ENCODE results near the gene OXNAD1.

OXNAD1 gene

DNA sequence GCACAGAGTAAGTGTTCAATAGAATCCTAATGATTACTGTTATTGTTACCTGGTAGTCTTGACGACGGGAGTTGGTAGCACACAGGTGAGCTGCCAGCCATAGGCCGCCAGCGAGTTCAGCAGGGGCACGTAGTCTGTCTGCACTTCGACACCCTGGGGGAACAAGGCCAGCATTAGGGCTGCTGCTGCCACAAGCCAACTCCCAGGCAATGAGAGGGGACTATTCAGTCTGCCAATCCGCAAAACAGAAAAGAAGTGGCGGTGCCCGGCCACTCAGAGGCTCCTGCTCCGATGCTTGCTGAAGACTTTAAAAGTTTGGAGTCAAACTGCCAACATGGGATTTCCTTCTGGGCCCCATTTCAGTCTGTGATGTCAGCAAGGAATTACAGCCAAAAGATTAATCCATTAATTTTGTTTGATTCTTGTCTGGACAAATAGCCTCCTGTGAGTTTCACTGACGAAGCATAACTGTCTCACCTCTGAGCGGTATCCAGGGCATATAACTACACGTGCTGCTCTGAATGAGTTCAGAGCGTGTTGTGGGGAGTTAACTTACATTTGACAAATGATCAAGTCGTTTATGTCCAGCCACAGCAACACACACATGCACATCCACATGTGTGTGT, 61.8 kb downstream of the OXNAD1 start:
- DNase-seq (ENCODE audit: low read depth in 1 of 2, low spot score in 1 of 2), result no peak

DNA sequence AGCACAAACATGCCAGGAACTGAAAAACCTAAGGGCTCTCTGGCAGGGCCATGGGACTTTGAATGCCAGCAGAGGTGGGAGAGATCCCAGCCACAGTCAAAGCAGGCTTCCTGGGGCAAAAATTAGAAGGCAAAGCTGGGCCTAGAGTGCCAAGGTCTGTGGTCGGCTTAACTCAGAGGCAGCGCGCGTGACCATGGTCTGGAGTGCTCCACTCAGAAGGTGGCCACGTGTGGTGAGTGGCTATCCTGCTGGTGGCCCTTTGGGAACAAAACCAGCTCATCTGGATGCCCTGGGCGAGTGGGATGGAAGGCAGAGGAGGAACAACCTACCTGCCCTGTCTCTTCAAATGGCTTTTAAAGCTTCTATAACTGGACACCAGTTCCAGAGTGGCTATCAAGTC, 63.1 kb downstream of the OXNAD1 start:
- no peak for DNase-seq (ENCODE audit: low read depth in 1 of 2, low spot score in 1 of 2)

DNA sequence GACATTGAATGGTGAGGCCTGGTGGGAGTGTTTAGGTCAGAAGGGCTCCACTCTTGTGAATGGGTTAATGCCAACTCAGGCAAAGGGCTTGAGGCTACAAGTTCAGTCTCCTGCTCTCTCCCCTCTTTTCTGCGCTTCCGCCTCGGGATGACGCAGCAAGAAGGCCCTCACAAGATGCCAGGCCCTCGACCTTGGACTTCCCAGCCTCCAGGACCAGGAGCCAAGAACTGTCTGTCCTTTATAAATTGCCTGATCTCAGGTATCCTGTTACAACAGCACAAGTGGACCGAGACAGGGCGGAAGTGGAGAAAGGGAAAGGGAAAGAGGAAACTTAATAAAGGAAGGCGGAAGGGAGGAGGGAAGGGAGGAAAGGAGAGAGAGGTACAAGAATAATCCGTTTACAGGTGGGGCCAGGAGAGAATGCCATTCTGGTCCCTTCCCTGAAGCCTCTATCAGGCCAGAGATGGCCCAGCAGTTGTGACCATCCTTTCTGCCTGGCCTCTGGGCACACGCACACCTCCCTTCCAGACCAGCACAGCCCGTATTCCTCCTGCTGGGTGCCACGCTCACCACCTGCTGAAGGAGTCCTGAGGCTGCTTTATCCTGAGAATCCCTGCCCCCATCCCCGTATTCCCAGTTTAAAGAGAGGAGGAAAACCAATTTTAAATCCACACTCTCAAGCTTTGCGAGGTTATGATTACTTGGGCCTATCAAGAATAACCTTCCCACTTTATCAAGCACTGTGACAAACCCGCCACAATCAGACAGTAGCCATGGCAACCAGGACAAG, 64.2 kb downstream of the OXNAD1 start:
- DNase-seq (ENCODE audit: low read depth in 1 of 2, low spot score in 1 of 2), result no peak

DNA sequence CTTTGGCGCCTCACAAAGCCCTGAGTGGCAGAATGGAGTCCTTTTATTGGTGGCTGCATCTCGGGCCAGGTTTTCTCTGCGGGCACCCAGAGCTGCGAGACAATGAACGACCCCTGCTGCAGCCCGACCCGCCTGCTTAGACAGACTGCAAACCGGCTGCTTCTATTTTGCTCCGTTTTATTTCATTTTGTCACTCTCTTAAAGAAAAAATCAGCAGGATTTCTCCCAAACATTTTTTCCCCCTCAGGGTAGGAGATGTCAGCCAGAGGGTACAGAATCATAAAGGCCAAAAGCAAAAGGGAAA, 64.8 kb downstream of the OXNAD1 start:
- DNase-seq (ENCODE audit: low read depth in 1 of 2, low spot score in 1 of 2), result no peak

DNA sequence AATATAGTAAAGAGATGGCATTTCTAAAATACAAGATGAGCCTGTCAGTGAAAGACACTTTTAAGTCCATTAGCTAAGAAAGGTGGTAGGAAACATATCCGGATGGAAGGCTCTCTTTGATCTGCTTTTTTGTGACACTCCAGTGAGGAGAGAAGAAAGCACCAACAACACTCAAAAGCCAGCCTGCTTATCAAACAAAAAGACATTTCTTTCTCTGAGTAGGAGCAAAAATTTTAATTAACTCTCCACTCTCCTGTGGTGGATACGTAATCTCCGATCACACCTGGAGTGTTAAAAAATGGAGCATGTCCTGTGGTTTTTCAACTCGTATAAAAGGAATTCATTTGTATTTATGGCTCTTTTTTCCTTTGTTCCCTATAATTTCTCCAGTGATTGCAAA, 65.3 kb downstream of the OXNAD1 start:
- DNase-seq (ENCODE audit: low read depth in 1 of 2, low spot score in 1 of 2), result no peak

DNA sequence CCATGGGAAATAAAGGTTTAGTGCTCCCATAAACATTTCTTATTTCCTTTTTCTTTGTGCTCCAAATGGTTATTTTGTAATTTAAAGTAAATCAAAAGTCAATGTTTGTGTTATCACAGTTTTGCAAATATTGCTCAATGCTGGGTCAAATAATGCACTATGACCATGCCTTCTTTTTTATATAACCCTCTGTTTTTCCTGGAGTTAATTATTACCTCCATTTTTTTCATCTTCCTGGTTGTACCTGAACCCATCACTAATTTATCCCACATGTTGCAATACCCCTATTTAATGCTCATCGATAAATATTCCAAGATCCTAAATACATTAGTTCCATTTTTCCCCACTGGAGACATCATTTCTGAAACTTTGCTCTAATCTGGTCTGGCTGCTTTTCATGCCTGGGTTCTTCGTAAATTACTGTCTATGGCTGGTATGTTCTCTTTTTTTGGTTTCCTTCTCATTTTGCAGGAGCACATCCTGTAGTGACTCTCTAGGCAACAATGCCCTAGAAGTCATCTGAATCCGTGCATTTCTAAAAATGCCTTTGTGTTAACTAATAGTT, 66.4 kb downstream of the OXNAD1 start:
- DNase-seq (ENCODE audit: low read depth in 1 of 2, low spot score in 1 of 2), result no peak

DNA sequence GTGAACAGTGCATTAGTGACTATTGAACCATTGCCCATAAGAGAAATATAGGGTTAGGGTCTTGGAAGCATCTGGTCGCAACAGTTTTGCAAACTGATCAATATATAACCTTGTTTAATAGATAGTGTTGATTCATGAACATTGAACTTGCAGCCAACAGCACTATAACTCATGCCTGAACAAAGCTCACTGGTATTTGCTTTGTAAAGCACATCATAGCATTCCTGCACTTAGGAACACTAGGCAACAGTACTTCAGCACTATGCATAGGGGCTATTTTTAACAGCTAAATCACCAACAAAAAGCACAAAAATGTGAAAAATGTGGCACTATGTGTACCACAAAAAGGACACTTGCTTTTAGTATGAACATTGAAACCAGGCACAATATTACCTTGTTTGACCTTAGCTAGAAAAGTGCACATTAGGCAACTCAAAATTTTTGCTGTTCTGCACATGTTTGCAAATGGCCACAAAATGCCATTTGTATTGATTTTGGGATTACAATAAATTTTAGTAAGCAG, 68.0 kb downstream of the OXNAD1 start:
- no peak for DNase-seq (ENCODE audit: low read depth in 1 of 2, low spot score in 1 of 2)

DNA sequence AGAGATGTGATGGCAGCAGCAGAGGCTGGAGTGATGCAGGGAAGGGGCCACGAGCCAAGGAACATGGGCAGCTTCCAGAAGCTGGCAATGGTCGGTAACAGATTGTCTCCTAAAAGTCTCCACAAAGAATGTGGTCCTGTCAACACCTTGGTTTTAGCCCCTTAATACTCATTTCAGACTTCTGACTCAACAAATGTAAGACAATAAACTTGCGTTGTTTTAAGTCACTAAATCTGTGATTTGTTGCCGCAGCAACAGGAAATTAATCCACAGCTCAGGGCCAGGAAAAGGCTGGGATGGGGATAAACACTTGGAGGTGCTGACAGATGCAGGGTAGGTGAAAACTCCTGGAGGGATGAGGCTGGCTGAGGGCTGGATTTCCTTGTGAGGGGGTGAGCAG, 69.9 kb downstream of the OXNAD1 start:
- DNase-seq (ENCODE audit: low read depth in 1 of 2, low spot score in 1 of 2), result no peak

DNA sequence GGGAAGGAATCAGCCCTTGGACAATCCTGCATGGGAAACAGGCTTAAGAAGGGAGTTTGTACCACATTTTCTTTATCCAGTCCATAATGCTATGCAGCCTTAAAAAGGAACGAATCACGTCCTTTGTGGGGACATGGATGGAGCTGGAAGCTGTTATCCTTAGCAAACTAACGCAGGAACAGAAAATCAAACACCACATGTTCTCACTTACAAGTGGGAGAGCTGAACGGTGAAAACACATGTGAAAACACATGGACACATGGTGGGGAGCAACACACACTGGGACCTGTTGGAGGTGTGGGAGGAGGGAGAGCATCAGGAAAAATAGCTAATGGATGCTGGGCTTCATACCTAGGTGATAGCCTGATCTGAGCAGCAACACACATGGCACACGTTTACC, 70.3 kb downstream of the OXNAD1 start:
- no peak for DNase-seq (ENCODE audit: low read depth in 1 of 2, low spot score in 1 of 2)

DNA sequence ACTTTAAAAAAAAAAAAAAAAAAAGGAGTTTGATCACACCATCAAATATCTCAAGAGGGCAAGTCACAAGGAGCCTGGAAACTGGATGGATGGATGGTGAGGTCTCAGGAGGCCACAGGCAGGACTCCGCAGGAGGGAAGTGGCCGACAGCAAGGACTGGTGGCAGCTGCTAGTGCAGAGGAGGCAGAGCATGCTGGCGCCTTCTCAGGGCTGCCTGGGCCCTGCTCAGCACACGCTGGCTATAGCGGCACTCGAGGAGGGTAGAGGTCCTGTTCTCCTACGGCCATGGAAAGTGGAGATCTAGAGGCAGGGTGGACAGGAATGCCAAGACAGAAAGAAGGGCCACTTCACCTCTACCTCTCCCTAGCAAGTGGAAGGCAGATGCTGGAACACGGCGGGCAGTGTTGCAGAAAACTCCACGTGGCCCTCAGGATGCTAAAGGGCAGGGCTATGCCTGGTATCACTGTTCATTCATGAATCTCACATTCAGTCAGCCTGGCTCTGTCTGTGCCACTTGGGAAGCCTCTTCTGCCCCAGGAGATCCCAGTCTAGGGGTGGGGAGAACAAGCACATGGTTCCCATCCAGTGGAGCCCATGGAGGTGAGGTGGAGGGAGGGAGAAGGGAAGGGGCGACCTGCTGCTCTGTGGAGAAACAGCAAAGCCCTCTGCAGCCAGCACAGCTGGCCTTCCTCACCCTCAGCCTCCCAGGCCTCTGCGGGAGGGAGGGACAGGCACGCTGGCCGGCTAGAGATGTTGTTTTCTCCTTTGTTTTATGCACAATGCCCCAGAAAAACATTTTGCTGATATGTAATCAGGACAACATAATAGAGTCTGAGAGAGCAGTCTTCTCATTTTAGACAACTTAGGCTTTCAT, 71.0 kb downstream of the OXNAD1 start:
- no peak for DNase-seq (ENCODE audit: low read depth in 1 of 2, low spot score in 1 of 2)

DNA sequence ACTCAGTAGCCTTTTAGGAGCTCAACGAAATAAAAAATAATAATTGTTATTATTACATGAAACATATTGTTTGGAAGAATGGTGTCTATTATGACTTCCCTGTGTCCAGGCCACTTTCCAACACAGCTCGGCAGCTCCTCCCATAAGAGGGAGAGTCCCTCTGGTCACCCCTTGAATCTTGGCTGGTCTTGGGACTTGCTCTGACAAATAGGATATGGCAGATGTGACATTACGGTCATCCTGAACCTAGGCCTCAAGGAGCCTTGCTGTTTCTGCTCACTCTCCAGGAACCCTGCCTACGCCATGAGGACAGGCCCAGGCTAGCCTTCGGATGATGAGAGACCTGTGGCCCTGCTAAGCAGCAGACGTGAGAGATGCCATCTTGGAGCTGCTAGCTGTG, 71.8 kb downstream of the OXNAD1 start:
- no peak for DNase-seq (ENCODE audit: low read depth in 1 of 2, low spot score in 1 of 2)

DNA sequence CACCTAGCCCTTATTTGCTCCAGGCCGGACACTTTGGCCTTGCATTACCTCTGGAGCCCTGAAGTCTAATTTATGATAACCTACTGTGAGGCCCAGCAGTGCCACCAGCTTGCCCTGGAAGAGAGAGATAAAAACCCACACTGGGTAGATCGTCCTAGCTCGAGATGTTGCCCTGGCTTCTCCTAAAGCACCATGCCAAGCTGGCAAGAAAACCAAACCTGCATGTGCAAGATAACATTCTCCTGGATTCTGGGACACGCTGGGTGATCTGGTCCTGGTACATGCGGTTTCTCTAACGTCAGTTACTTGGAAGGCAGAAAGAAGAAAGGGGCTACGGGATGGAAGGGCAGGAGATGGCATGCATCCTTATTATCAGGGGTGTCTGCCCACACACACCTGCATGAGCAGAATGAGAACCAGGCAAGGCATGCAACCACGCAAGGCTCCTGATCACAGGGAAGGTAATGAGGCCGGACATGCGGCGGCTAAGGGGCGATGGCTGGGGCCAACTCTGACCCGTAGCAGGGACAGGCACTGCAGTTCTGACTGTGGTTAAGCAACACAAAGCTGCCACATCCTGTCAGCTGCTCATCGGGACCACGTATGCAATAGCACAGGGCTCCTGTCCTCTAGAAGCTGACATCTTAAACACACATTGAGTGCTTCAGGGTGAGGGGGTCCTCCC, 73.0 kb downstream of the OXNAD1 start:
- no peak for DNase-seq (ENCODE audit: low read depth in 1 of 2, low spot score in 1 of 2)

DNA sequence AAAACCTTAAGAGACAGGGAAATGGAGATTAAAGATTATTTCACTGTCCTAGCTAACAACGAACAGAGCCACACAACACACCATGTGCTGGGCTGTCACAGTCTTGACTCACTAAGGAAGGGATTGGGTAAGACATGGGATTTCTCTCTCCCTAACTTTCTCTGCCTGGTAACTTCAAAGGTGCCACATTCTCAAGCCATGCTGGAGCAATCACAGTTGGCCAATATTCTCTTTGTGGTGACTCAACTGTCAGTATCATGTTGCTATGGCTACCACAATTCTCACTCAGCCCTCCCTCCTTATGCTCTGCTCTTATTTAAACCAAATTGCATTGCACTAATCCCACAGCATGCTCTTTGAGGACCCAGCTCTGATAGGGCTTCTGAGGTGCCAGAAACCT, 74.0 kb downstream of the OXNAD1 start:
- DNase-seq (ENCODE audit: low read depth in 1 of 2, low spot score in 1 of 2), result no peak

DNA sequence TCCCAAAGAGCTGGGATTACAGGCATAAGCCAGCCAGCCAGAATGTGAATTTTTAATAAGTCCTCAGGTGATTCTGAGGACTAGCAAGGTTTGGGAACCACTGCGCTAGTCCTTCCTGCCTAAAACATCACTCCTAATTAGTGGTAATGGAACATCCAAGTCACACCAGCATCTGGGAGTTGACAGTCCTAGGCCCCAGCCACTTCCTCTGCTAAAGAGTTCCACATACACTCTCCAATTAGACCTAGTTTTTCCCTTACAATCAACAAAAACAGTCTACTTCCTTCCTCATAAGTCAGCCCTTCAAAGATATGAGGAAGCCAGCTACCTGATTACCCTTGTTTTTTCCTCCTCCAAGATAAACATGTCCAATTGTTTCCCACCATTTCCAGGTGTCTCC, 78.1 kb downstream of the OXNAD1 start:
- no peak for DNase-seq (ENCODE audit: low read depth in 1 of 2, low spot score in 1 of 2)

DNA sequence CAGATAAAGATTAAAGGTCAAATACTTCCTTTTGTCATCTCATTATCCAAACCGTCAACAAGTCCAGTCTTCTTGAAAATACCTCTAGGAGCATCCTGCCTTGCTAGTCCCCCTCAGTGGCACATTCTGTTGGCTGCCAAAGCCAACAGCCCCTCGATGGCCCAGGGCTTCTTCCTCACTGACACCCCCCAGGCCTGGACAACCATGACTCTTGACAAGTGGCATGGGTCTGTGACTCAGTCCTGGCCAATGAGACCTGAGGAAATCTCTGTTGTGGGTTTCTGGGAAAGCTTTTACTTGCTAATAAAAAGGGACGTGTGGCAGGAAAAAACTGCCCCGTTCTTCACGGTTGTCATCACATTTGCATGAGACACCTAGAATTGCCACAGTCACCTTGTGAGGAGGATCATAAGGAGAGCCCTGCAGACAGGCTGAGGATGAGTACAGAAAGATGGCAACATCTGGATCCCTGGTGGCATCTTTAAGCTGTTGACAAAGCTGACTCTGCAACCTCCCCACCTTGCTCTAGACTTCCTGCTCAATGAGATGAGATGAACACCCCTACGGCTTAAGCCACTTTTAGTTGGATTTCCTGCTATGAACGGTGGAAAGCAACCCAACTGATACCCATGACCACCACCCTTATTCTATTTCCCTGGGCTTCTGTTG, 81.5 kb downstream of the OXNAD1 start:
- no peak for DNase-seq (ENCODE audit: low read depth in 1 of 2, low spot score in 1 of 2)

DNA sequence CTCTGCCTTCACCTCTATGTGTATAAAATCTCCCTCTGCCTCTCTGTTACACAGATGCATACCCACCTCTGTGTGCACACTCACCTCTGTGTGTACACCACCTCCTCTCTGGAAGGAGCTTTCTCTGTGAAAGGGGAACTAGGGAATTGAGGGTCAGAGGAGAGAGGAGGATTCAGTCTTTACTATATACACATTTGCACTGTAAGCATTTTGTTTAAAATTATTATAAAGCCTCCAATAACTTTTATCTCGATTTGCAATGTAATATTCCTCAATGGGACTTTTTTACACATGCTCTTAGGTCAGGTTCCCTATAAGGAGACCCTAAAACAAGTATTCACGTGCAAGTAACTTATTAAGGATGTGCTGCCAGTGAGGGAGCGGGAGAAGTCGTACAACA, 82.5 kb downstream of the OXNAD1 start:
- no peak for DNase-seq (ENCODE audit: low read depth in 1 of 2, low spot score in 1 of 2)

DNA sequence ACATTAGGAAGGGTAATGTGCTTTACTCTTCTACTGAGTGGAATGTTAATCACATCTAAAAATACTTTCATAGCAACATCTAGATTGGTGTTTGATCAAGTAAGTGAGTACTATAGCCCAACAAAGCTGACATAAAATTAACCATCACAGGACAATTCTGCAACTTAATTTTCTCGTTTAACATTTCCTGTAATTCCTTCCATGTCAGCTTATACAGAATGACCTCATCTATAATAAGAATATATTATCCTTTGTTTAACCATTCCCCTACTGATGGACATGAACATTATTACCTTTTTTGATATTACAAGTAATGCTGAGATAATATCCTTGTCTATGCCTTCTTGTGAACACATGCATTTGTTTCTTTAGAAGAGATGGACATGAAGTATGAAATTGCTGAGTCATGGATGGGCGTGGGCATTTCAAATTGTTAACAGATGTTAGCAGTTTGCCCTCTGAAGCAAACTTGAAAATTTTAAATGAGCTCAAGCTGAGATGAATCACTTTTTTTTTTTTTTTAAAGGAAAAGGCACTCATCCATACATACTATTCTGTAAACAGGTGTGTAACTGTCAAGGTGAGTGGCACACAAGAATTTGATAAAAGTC, 85.1 kb downstream of the OXNAD1 start:
- DNase-seq (ENCODE audit: low read depth in 1 of 2, low spot score in 1 of 2), result no peak

DNA sequence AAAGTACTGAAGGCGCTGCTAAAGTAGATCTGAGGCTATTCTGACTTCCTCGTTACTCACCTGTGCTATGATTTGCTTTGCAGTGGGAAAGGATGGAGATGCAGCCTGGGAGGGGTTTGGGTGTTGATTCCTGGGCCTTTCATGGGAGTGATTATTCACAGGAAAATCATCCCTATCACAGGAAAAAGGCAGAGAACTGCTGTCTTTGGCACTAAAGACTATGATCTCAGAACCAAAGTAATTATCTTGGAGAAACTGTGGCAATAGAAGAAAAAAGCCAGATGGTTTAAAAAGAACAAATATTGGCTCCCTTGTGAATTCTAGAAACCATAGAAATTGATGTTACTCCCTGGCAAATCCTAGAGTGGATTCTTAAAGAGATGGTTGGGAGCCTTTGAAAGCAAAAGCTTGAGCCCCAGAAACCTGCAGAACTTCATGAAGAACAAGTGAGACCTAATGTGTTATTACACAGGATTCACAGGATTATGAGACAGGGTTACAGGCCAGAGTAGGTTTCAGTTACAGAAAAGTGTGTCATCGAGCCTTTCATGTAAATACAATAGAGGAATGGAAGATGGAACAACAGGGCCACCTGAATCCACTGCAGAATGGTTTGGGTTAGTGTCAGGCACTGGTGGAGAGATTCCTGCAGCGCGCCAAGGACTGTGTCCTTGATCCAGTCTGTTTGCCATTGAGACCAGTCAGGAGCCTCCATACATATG, 85.7 kb downstream of the OXNAD1 start:
- DNase-seq (ENCODE audit: low read depth in 1 of 2, low spot score in 1 of 2), result no peak

DNA sequence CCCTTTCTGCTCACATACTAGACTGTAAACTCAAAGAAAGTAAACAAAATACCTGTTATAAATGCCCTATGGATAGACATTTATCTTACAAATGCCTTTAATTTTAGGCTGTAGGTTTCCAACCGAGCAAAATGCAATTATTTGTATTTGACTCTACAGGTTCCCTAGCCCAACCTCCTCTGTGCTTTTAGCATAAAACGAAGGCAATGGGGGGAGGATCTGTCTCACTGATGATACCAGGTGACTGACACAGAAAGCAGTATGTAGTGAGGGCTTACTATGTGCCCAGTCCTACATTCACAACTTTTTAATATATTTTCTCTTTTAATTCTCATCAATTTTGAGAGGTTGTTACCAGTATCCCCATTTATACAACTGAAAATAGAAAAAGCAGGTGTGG, 87.4 kb downstream of the OXNAD1 start:
- DNase-seq (ENCODE audit: low read depth in 1 of 2, low spot score in 1 of 2), result no peak

DNA sequence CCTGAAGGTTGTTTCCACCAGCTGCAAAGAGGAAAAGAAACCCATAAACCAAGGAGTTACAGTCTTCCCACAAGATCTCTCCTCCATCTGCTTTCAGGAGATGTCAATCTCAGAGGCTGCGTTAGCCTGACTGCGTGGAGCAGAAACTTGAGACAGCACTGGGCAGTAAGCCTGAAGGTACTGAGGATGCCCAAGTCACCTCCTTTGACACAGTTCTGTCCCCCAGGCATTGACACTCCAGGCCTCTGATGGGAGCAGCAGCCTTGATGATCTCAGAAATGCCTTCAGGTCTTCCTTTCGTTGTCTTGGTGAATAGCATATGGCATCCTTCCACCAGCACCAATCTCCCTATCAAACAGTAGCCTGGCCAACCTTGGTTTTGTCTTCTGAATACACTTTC, 89.3 kb downstream of the OXNAD1 start:
- DNase-seq (ENCODE audit: low read depth in 1 of 2, low spot score in 1 of 2), result no peak

Data from activated T-helper 1 cell treated with anti-CD3 and anti-CD28 coated beads, Interleukin-2, amount 50 U/mL, for 16 hours (primary cell).